MM.1S (cell line): Measurements from ENCODE around the gene GATA5.

ENCODE experiments used
- EZH2 ChIP-seq: fragments of 300-600 bp; sonication (generic); optimal IDR thresholded peaks from 2 replicates; pipeline ENCODE3; 2017; ENCODE audit warnings: low read depth, mild to moderate bottlenecking, antibody characterized with exemption, low read length, mixed read lengths
- EZH2phosphoT487 ChIP-seq: fragments of 300-600 bp; sonication (generic); IDR thresholded peaks from 2 replicates; pipeline ENCODE4 v1.6.1; 2018; ENCODE audit warnings: antibody characterized with exemption, low read length
- TF ChIP-seq, protein P1 (sequence below): fragments of 300-600 bp; sonication (generic); IDR thresholded peaks from 2 replicates; pipeline ENCODE4 v1.5.1; 2016; ENCODE audit warnings: antibody characterized with exemption, low read length, mixed read lengths

DNA sequence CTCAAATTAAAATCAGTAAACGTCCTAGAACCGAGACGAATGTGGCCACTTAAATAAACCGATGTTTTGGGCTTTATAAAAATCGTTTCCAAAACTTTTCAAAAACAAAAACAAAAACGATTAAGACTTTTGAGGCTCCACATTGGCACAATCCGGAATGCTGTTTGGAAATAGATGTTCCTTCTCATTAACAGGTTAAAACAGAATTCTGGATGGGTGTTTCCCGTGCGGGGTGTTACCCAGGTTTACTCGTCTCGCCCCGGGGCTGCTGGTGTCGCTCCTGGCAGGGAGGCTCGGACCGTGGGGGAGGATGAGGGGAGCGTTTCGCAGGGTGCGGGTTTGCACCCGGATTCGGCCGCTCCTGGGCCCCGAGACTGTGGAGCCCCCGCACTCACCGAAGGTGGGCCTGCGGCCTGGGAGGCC is 1.2 kb downstream of the GATA5 start:
- no peak for TF ChIP-seq EZH2phosphoT487
- TF ChIP-seq EZH2, result no peak
- TF ChIP-seq, protein P1, sequence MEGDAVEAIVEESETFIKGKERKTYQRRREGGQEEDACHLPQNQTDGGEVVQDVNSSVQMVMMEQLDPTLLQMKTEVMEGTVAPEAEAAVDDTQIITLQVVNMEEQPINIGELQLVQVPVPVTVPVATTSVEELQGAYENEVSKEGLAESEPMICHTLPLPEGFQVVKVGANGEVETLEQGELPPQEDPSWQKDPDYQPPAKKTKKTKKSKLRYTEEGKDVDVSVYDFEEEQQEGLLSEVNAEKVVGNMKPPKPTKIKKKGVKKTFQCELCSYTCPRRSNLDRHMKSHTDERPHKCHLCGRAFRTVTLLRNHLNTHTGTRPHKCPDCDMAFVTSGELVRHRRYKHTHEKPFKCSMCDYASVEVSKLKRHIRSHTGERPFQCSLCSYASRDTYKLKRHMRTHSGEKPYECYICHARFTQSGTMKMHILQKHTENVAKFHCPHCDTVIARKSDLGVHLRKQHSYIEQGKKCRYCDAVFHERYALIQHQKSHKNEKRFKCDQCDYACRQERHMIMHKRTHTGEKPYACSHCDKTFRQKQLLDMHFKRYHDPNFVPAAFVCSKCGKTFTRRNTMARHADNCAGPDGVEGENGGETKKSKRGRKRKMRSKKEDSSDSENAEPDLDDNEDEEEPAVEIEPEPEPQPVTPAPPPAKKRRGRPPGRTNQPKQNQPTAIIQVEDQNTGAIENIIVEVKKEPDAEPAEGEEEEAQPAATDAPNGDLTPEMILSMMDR, result no peak
